GM23338 (cell line): Measurements from ENCODE around the gene GHDC.

Experiments used
- CTCF ChIP-seq, 2 experiments: fragments of 200-600 bp in 1 of 2; sonication (generic) in 1 of 2; conservative IDR thresholded peaks; 2 replicates each; pipeline versions ENCODE4 v1.5.1 to v1.6.1; 2016 to 2017; ENCODE audit warnings: antibody characterized with exemption in 2 of 2, low read depth in 2 of 2, mild to moderate bottlenecking in 2 of 2, moderate library complexity in 1 of 2
- POLR2AphosphoS5 ChIP-seq: IDR thresholded peaks from 2 replicates; pipeline ENCODE4 v1.6.1; 2016; ENCODE audit warnings: antibody characterized with exemption, low read depth

- no peak for TF ChIP-seq CTCF (conservative IDR thresholded peaks at IDR 0.05; ENCODE audit: low read depth in 2 of 2)
- TF ChIP-seq POLR2AphosphoS5: no peak
Measured at GRCh38 chr17:42146911-42147607, 47.2 kb downstream of the GHDC start.
